ENCODE results near the gene GRK5. TPM values are rescaled to one million over a fixed set of nuclear protein-coding genes. Genes with fewer than 3 reads are reported as not detected.

The GRK5 gene
- polyA plus RNA-seq, 1 donor from 2014 or later: 34.9 TPM

DNA sequence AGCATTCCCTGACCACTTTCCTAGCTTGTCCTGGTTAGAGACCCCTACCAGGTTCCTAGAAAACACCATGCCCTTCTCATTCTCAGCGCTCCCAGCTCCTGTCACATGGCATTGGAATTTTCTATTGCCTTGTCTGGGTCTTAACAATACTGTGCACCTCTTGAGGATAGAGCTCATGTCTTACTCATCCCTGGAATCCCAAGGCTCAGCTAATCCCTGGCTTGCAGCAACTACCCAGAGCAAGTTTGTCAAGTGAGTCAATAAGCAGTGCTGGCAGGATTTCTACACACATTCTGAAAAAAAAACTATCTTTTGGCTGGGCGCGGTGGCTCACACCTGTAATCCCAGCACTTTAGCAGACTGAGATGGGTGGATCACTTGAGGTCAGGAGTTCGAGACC, 17.0 kb upstream of the GRK5 start:
- Histone ChIP-seq H2AFZ (ENCODE audit: low read depth, low read length) (no peak overlapping the region), H4K20me1 (ENCODE audit: insufficient read depth) (no peaks in the 10 kb centered on the region), H3K79me2 (replicated peaks; ENCODE audit: insufficient read depth, low read length) (no peaks in the 10 kb centered on the region), H3K27me3 (ENCODE audit: insufficient read depth, low read depth, low read length) (no peaks in the 10 kb centered on the region), H3K9me3 (ENCODE audit: low read length) (no peaks in the 10 kb centered on the region), H3F3A (ENCODE audit: insufficient read depth, low read length, poor library complexity, severe bottlenecking) (no peaks in the 10 kb centered on the region), H3K4me3 (ENCODE audit: low read length) (no peak overlapping the region), H3K9ac (ENCODE audit: low read length) (no peak overlapping the region), H3K4me2 (ENCODE audit: low read length) (no peak overlapping the region), H3K9me2 (ENCODE audit: insufficient read depth, low read length) (no peaks in the 10 kb centered on the region), H3K36me3 (ENCODE audit: insufficient read depth, low read length) (no peaks in the 10 kb centered on the region), H3K27ac (ENCODE audit: low read length) (no peak overlapping the region)
- TF ChIP-seq POLR2AphosphoS5 (IDR thresholded peaks at IDR 0.05) (no peak), RAD21 (conservative IDR thresholded peaks at IDR 0.05) (no peak), EP300 (conservative IDR thresholded peaks at IDR 0.05; ENCODE audit: poor library complexity, severe bottlenecking) (no peak), EZH2 (IDR thresholded peaks at IDR 0.05; ENCODE audit: borderline replicate concordance, insufficient read depth, low read length, poor library complexity, severe bottlenecking) (no peak), MXI1 (conservative IDR thresholded peaks at IDR 0.05; ENCODE audit: poor library complexity, severe bottlenecking) (no peak), TAF1 (IDR thresholded peaks at IDR 0.05; ENCODE audit: low read depth) (no peak), SMC3 (conservative IDR thresholded peaks at IDR 0.05; ENCODE audit: poor library complexity) (no peak)
- TF ChIP-seq, protein P1, sequence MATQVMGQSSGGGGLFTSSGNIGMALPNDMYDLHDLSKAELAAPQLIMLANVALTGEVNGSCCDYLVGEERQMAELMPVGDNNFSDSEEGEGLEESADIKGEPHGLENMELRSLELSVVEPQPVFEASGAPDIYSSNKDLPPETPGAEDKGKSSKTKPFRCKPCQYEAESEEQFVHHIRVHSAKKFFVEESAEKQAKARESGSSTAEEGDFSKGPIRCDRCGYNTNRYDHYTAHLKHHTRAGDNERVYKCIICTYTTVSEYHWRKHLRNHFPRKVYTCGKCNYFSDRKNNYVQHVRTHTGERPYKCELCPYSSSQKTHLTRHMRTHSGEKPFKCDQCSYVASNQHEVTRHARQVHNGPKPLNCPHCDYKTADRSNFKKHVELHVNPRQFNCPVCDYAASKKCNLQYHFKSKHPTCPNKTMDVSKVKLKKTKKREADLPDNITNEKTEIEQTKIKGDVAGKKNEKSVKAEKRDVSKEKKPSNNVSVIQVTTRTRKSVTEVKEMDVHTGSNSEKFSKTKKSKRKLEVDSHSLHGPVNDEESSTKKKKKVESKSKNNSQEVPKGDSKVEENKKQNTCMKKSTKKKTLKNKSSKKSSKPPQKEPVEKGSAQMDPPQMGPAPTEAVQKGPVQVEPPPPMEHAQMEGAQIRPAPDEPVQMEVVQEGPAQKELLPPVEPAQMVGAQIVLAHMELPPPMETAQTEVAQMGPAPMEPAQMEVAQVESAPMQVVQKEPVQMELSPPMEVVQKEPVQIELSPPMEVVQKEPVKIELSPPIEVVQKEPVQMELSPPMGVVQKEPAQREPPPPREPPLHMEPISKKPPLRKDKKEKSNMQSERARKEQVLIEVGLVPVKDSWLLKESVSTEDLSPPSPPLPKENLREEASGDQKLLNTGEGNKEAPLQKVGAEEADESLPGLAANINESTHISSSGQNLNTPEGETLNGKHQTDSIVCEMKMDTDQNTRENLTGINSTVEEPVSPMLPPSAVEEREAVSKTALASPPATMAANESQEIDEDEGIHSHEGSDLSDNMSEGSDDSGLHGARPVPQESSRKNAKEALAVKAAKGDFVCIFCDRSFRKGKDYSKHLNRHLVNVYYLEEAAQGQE (IDR thresholded peaks at IDR 0.05; ENCODE audit: borderline replicate concordance): no peak
- TF ChIP-seq, protein P2, sequence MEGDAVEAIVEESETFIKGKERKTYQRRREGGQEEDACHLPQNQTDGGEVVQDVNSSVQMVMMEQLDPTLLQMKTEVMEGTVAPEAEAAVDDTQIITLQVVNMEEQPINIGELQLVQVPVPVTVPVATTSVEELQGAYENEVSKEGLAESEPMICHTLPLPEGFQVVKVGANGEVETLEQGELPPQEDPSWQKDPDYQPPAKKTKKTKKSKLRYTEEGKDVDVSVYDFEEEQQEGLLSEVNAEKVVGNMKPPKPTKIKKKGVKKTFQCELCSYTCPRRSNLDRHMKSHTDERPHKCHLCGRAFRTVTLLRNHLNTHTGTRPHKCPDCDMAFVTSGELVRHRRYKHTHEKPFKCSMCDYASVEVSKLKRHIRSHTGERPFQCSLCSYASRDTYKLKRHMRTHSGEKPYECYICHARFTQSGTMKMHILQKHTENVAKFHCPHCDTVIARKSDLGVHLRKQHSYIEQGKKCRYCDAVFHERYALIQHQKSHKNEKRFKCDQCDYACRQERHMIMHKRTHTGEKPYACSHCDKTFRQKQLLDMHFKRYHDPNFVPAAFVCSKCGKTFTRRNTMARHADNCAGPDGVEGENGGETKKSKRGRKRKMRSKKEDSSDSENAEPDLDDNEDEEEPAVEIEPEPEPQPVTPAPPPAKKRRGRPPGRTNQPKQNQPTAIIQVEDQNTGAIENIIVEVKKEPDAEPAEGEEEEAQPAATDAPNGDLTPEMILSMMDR (IDR thresholded peaks at IDR 0.05; ENCODE audit: poor library complexity, severe bottlenecking): no peak

DNA sequence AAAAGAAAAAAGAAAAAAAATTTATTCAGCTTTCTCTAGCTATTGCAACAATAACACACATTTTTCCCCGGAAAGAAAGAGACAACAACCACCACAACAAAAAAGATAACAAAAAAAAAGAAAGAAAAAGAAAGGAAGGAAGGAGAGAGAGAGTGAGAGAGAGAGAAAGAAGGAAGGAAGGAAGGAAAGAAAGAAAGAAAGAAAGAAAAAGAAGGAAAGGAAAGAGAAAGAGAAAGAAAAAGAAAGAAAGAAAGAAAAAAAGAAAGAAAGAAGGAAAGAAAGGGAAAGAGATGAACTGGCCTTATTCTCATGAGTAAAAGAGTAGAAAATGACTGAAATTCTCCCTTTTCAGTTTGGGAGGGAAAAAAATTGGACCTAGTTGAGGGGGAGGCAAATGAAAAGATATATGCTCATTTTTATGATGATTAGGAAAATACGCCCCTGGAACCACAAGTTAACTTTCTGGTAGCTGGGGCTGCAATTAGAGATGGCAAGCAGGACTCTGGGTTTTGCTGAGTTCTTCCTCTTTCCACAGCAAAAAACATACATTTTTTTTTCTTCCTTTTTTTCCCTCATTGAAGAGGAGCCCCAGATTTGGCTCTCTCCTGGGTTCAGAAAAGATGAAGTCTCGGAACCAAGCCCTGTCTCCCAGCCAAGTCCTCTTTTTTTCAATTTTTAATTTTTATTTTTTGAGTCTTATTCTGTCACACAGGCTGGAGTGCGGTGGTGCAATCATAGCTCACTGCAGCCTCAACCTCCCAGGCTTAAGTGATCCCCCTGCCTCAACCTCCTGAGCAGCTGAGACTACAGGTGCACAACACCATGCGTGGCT, 16.2 kb upstream of the GRK5 start:
- H3K9me3 ChIP-seq (ENCODE audit: low read length): no peaks in the 10 kb centered on the region
- TF ChIP-seq POLR2AphosphoS5 (IDR thresholded peaks at IDR 0.05) (no peak), SMC3 (conservative IDR thresholded peaks at IDR 0.05; ENCODE audit: poor library complexity) (no peak), MXI1 (conservative IDR thresholded peaks at IDR 0.05; ENCODE audit: poor library complexity, severe bottlenecking) (no peak), TAF1 (IDR thresholded peaks at IDR 0.05; ENCODE audit: low read depth) (no peak), RAD21 (conservative IDR thresholded peaks at IDR 0.05) (no peak), EZH2 (IDR thresholded peaks at IDR 0.05; ENCODE audit: borderline replicate concordance, insufficient read depth, low read length, poor library complexity, severe bottlenecking) (no peak), EP300 (conservative IDR thresholded peaks at IDR 0.05; ENCODE audit: poor library complexity, severe bottlenecking) (no peak)
- TF ChIP-seq, protein P1 (IDR thresholded peaks at IDR 0.05; ENCODE audit: borderline replicate concordance): no peak
- TF ChIP-seq, protein P2 (IDR thresholded peaks at IDR 0.05; ENCODE audit: poor library complexity, severe bottlenecking): no peak
- no peak overlapping the region for H3K4me3 ChIP-seq (ENCODE audit: low read length)
- H3K9me2 ChIP-seq (ENCODE audit: insufficient read depth, low read length): no peaks in the 10 kb centered on the region
- no peak overlapping the region for H3K4me2 ChIP-seq (ENCODE audit: low read length)
- no peaks in the 10 kb centered on the region for H3K27me3 ChIP-seq (ENCODE audit: insufficient read depth, low read depth, low read length)
- no peak overlapping the region for H3K9ac ChIP-seq (ENCODE audit: low read length)
- no peaks in the 10 kb centered on the region for H4K20me1 ChIP-seq (ENCODE audit: insufficient read depth)
- no peaks in the 10 kb centered on the region for H3K36me3 ChIP-seq (ENCODE audit: insufficient read depth, low read length)
- H3K27ac ChIP-seq (ENCODE audit: low read length): no peak overlapping the region
- no peak overlapping the region for H2AFZ ChIP-seq (ENCODE audit: low read depth, low read length)
- H3F3A ChIP-seq (ENCODE audit: insufficient read depth, low read length, poor library complexity, severe bottlenecking): no peaks in the 10 kb centered on the region
- H3K79me2 ChIP-seq (replicated peaks; ENCODE audit: insufficient read depth, low read length): no peaks in the 10 kb centered on the region
